Subcutaneous adipose tissue (tissue), 4 donors: Measurements from ENCODE around the gene CYP4F11. TPM values are rescaled to one million over a fixed set of nuclear protein-coding genes. Genes with fewer than 3 reads are reported as not detected.

Source experiments
- CTCF ChIP-seq: fragments of 450-650 bp; IDR thresholded peaks from one replicate; pipeline ENCODE4 v1.5.1; 2016; ENCODE audit warnings: low read depth, mild to moderate bottlenecking, control low read depth, antibody characterized with exemption, moderate library complexity
- total RNA-seq, 4 donors: library from RNA; depleted of rRNA; stranded (reverse); fragments of >200 nt; gene quantifications; one replicate each; pipeline ENCODE4 v1.1.0, GENCODE V29; 2016

CYP4F11 gene
- total RNA-seq, 4 donors from 2014 or later, result 0.34 to 0.66 TPM; not detected in 2

- no peak for TF ChIP-seq CTCF
These were observed 1.8 kb upstream of the CYP4F11 start for GRCh38 chr19:15936173-15936572.

- TF ChIP-seq CTCF, result no peak
These were observed 906 bp upstream of the CYP4F11 start for GRCh38 chr19:15935167-15935702.

GRCh38 chr19:15928321-15928720, 6.0 kb downstream of the CYP4F11 start:
- TF ChIP-seq CTCF, result no peak

- TF ChIP-seq CTCF, result no peak
These were observed 7.8 kb downstream of the CYP4F11 start for GRCh38 chr19:15926484-15926883.

- no peak for TF ChIP-seq CTCF
These were observed 10.6 kb downstream of the CYP4F11 start for GRCh38 chr19:15923702-15924101.

GRCh38 chr19:15922021-15922420, 12.3 kb downstream of the CYP4F11 start:
- no peak for TF ChIP-seq CTCF

- TF ChIP-seq CTCF, result no peak
These were observed 15.1 kb downstream of the CYP4F11 start for GRCh38 chr19:15919243-15919642.
